Epithelial cell of proximal tubule (primary cell): Measurements from ENCODE around the gene IGSF23. TPM values are rescaled to one million over a fixed set of nuclear protein-coding genes. Genes with fewer than 3 reads are reported as not detected.
A peak's percentile ranks its signal among the peaks of the same experiment; 100 is the strongest.
"Not testable (repeated sequence)": the region's sequence is repeated elsewhere in the genome, so short reads cannot be mapped to it uniquely, and the experiment has no call there.

Experiments
- DNase-seq: peaks from one replicate; pipeline ENCODE4 v3.0.0-alpha.2; 2011; ENCODE audit warnings: low read depth
- H3K4me3 ChIP-seq: 2 replicates; pipeline ENCODE4 v1.5.1; 2011; ENCODE audit warnings: low read depth, mild to moderate bottlenecking, low read length
- total RNA-seq: library from RNA; depleted of rRNA; stranded (reverse); fragments of >200 nt; gene quantifications from 2 replicates; pipeline ENCODE4 v1.2.3, GENCODE V29; 2015
- TF ChIP-seq, protein P1 (sequence below): conservative IDR thresholded peaks from 2 replicates; pipeline ENCODE4 v1.5.1; 2012; ENCODE audit warnings: low read depth, mild to moderate bottlenecking, low read length

IGSF23 gene
- total RNA-seq, 1 donor from 2014 or later, result 0.12 TPM

GRCh38 chr19:44620667-44621066, 7.3 kb downstream of the IGSF23 start:
- TF ChIP-seq, protein P1, sequence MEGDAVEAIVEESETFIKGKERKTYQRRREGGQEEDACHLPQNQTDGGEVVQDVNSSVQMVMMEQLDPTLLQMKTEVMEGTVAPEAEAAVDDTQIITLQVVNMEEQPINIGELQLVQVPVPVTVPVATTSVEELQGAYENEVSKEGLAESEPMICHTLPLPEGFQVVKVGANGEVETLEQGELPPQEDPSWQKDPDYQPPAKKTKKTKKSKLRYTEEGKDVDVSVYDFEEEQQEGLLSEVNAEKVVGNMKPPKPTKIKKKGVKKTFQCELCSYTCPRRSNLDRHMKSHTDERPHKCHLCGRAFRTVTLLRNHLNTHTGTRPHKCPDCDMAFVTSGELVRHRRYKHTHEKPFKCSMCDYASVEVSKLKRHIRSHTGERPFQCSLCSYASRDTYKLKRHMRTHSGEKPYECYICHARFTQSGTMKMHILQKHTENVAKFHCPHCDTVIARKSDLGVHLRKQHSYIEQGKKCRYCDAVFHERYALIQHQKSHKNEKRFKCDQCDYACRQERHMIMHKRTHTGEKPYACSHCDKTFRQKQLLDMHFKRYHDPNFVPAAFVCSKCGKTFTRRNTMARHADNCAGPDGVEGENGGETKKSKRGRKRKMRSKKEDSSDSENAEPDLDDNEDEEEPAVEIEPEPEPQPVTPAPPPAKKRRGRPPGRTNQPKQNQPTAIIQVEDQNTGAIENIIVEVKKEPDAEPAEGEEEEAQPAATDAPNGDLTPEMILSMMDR, result no peak
- DNase-seq, result peak; percentile 78
- H3K4me3 ChIP-seq, result no peak overlapping the region

DNA sequence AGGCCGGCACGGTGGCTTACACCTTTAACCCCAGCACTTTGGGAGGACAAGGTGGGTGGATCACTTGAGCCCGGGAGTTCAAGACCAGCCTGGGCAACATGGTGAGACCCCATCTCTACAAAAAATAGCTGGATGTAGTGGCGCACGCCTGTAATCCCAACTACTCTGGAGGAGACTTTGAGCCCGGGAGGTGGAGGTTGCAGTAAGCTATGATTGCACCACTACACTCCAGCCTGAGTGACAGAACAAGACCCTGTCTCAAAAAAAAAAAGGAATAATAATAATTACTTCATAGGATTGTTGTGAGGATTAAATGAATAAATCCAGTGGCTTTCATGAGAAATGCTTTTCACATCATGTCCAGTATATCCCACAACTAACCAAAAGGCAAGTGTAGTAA, 8.0 kb downstream of the IGSF23 start:
- no peak overlapping the region for H3K4me3 ChIP-seq
- TF ChIP-seq, protein P1, result no peak
- DNase-seq, result no peak

DNA sequence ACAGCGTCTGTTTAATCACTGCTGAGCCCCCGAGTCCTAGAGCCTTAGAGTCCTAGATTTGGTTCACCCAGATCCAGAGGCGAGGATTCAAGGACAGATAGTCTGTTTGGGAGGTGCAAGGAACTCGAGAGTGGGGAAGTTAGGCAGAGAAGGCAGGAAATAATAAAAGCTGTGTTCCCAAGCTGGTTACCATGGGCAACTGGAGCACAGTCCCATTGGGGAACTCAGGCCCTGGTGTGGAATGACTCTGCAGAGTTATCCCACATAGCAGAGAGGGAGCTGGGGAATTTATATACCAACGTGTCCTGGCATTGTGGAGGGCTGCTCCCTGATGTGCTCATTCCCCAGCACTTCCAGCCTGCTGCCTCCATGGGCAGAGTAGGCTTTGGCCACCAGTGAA, 9.7 kb downstream of the IGSF23 start:
- no peak for DNase-seq
- H3K4me3 ChIP-seq, result no peak overlapping the region
- TF ChIP-seq, protein P1, result no peak

DNA sequence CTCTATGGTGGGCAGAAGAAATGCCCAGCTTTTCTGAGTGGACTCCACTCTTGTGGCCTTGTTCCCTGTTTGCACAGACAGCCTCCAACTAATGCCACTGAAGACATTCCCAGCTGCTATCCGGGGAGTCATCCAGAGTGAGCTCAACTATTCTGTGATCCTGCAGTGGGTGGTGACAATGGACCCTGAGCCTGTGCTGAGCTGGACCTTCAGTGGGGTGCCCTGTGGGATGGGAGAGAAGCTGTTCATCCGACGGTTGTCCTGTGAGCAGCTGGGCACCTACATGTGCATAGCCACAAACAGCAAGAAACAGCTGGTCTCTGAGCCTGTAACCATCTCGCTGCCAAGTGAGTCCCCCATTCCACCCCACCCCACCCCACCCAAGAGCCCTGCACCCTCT, 10.3 kb downstream of the IGSF23 start:
- H3K4me3 ChIP-seq, result no peak overlapping the region
- TF ChIP-seq, protein P1, result no peak
- DNase-seq, result no peak

GRCh38 chr19:44624840-44625354, 11.5 kb downstream of the IGSF23 start:
- H3K4me3 ChIP-seq, result no peak overlapping the region
- TF ChIP-seq, protein P1, result no peak
- no peak for DNase-seq

GRCh38 chr19:44625637-44626036, 12.3 kb downstream of the IGSF23 start:
- not testable (repeated sequence) for DNase-seq

GRCh38 chr19:44626048-44626624, 12.8 kb downstream of the IGSF23 start:
- no peak overlapping the region for H3K4me3 ChIP-seq
- TF ChIP-seq, protein P1, result no peak
- peak; percentile 99 for DNase-seq

More at GRCh38 chr19:44625637-44626036, 12.3 kb downstream of the IGSF23 start:
- not testable (repeated sequence) for H3K4me3 ChIP-seq
